Measurements from ENCODE around the gene SRP54. TPM values are rescaled to one million over a fixed set of nuclear protein-coding genes. Genes with fewer than 3 reads are reported as not detected.
"Not testable (repeated sequence)": the region's sequence is repeated elsewhere in the genome, so short reads cannot be mapped to it uniquely, and the experiment has no call there.

SRP54 gene
- polyA plus RNA-seq, 1 donor from 2014 or later, result 35.1 TPM

- Mint-ChIP-seq H3K9me3 (no peaks in the 10 kb centered on the region), H3K27ac (peak overlapping the region in 2 of 3 donors; percentile 59 to 98), H3K27me3 (no peaks in the 10 kb centered on the region), H3K4me1 (peaks cover 14 to 23% (median 20%) of the 10 kb centered on the region in 3 donors), H3K36me3 (peaks cover 2% of the 10 kb centered on the region), H3K4me3 (peak overlapping the region; percentile 51 to 98 (median 92))
Measured at GRCh38 chr14:35047976-35048513, 65.3 kb downstream of the SRP54 start.

GRCh38 chr14:35050652-35051051 is 67.9 kb downstream of the SRP54 start:
- Mint-ChIP-seq H3K36me3 (peaks cover 3% of the 10 kb centered on the region), H3K27ac (peak overlapping the region in 1 of 3 donors; percentile 48), H3K27me3 (no peaks in the 10 kb centered on the region), H3K9me3 (no peaks in the 10 kb centered on the region), H3K4me1 (peaks cover 11 to 15% (median 12%) of the 10 kb centered on the region in 3 donors), H3K4me3 (no peak overlapping the region)

GRCh38 chr14:35051796-35052195 is 69.0 kb downstream of the SRP54 start:
- no peaks in the 10 kb centered on the region for H3K9me3 Mint-ChIP-seq
- H3K27ac Mint-ChIP-seq, result no peak overlapping the region
- H3K36me3 Mint-ChIP-seq, result peaks cover 5% of the 10 kb centered on the region
- H3K27me3 Mint-ChIP-seq, result no peaks in the 10 kb centered on the region
- peaks cover 11 to 13% (median 11%) of the 10 kb centered on the region in 3 donors for H3K4me1 Mint-ChIP-seq
- H3K4me3 Mint-ChIP-seq, result no peak overlapping the region

- no peaks in the 10 kb centered on the region for H3K9me3 Mint-ChIP-seq
- no peak overlapping the region for H3K4me3 Mint-ChIP-seq
- H3K27ac Mint-ChIP-seq, result no peak overlapping the region
- peaks cover 6% of the 10 kb centered on the region for H3K36me3 Mint-ChIP-seq
- peaks cover 9 to 12% (median 9%) of the 10 kb centered on the region in 3 donors for H3K4me1 Mint-ChIP-seq
- H3K27me3 Mint-ChIP-seq, result no peaks in the 10 kb centered on the region
Measured at GRCh38 chr14:35052637-35053036, 69.8 kb downstream of the SRP54 start.

- not testable (repeated sequence) for H3K36me3 Mint-ChIP-seq, H3K4me1 Mint-ChIP-seq, H3K4me3 Mint-ChIP-seq, H3K9me3 Mint-ChIP-seq, H3K27ac Mint-ChIP-seq, H3K27me3 Mint-ChIP-seq
Measured at GRCh38 chr14:35061113-35061791, 78.5 kb downstream of the SRP54 start.

GRCh38 chr14:35065731-35066130 is 82.9 kb downstream of the SRP54 start:
- H3K27me3 Mint-ChIP-seq, H3K4me1 Mint-ChIP-seq, H3K27ac Mint-ChIP-seq, H3K4me3 Mint-ChIP-seq, H3K9me3 Mint-ChIP-seq: not testable (repeated sequence)
- H3K36me3 Mint-ChIP-seq, result peaks cover 13% of the 10 kb centered on the region

GRCh38 chr14:35068238-35069012 is 85.6 kb downstream of the SRP54 start:
- H3K4me1 Mint-ChIP-seq, result peaks cover 2 to 4% (median 4%) of the 10 kb centered on the region in 3 donors
- H3K9me3 Mint-ChIP-seq, result no peaks in the 10 kb centered on the region
- no peak overlapping the region for H3K27ac Mint-ChIP-seq
- peaks cover 15% of the 10 kb centered on the region for H3K36me3 Mint-ChIP-seq
- H3K27me3 Mint-ChIP-seq, result no peaks in the 10 kb centered on the region
- H3K4me3 Mint-ChIP-seq, result no peak overlapping the region

GRCh38 chr14:35072226-35072625 is 89.4 kb downstream of the SRP54 start:
- Mint-ChIP-seq H3K4me1 (peaks cover 0 to 4% (median 4%) of the 10 kb centered on the region in 3 donors), H3K36me3 (peaks cover 10% of the 10 kb centered on the region), H3K27me3 (no peaks in the 10 kb centered on the region), H3K9me3 (no peaks in the 10 kb centered on the region), H3K27ac (no peak overlapping the region), H3K4me3 (no peak overlapping the region)

GRCh38 chr14:35073486-35073885 is 90.7 kb downstream of the SRP54 start:
- no peak overlapping the region for H3K27ac Mint-ChIP-seq
- H3K4me1 Mint-ChIP-seq, result peaks cover 0 to 3% (median 0%) of the 10 kb centered on the region in 3 donors
- no peaks in the 10 kb centered on the region for H3K9me3 Mint-ChIP-seq
- H3K36me3 Mint-ChIP-seq, result peaks cover 6% of the 10 kb centered on the region
- no peaks in the 10 kb centered on the region for H3K27me3 Mint-ChIP-seq
- H3K4me3 Mint-ChIP-seq, result no peak overlapping the region

GRCh38 chr14:35078082-35078481 is 95.3 kb downstream of the SRP54 start:
- Mint-ChIP-seq H3K27me3 (no peaks in the 10 kb centered on the region), H3K4me3 (no peak overlapping the region), H3K4me1 (no peaks in the 10 kb centered on the region), H3K36me3 (peaks cover 2% of the 10 kb centered on the region), H3K9me3 (no peaks in the 10 kb centered on the region), H3K27ac (no peak overlapping the region)

Other genes with a start within 250 kb of the SRP54 start
- gene BAZ1A, start 107.6 kb upstream of the SRP54 start, polyA plus RNA-seq, result 20.6 TPM
- gene FAM177A1, start 63.3 kb downstream of the SRP54 start, polyA plus RNA-seq, result 41.1 TPM
- 47.1 TPM for gene PPP2R3C, start 139.0 kb downstream of the SRP54 start, polyA plus RNA-seq
- 31.5 TPM for gene PRORP, start 139.6 kb downstream of the SRP54 start, polyA plus RNA-seq